K562 (cell line): Measurements from ENCODE around the gene ITGB1BP2. TPM values are rescaled to one million over a fixed set of nuclear protein-coding genes. Genes with fewer than 3 reads are reported as not detected.
A peak's percentile ranks its signal among the peaks of the same experiment; 100 is the strongest.

Experiments used
- FOSL1 ChIP-seq: fragments of 200-800 bp; sonication (Bioruptor generic); conservative IDR thresholded peaks from 2 replicates; pipeline ENCODE4 v1.6.1; 2016; ENCODE audit warnings: missing genetic modification characterization, missing compliant biosample characterization
- GMEB1 ChIP-seq: fragments of 250-450 bp; sonication (Bioruptor Pico); IDR thresholded peaks from 2 replicates; pipeline ENCODE4 v1.4.0; 2020; ENCODE audit warnings: mild to moderate bottlenecking
- ILK ChIP-seq: fragments of 450-650 bp; IDR thresholded peaks from 2 replicates; pipeline ENCODE4 v1.6.1; 2016; ENCODE audit warnings: missing genetic modification characterization, low read depth, mild to moderate bottlenecking, missing compliant biosample characterization, moderate library complexity, borderline replicate concordance
- KLF16 ChIP-seq: IDR thresholded peaks from 2 replicates; pipeline ENCODE4 v1.6.1; 2016; ENCODE audit warnings: antibody characterized with exemption
- PTRF ChIP-seq: fragments of 450-650 bp; IDR thresholded peaks from 2 replicates; pipeline ENCODE4 v1.6.1; 2016; ENCODE audit warnings: mild to moderate bottlenecking, missing genetic modification characterization, missing compliant biosample characterization
- XRCC4 ChIP-seq: IDR thresholded peaks from one replicate; pipeline ENCODE4 v1.6.1; 2011; ENCODE audit not compliant: insufficient read depth, insufficient read length; ENCODE audit errors: extremely low read depth
- ZFP36 ChIP-seq: fragments of 150-350 bp; IDR thresholded peaks from 2 replicates; pipeline ENCODE4 v1.6.1; 2018; ENCODE audit warnings: low read length, low read depth; ENCODE audit not compliant: partially characterized antibody
- ZMIZ1 ChIP-seq, 2 experiments: fragments of 150-350 bp in 1 of 2; IDR thresholded peaks; 2 replicates each; pipeline ENCODE4 v1.6.1; 2012 to 2016; ENCODE audit warnings: low read depth in 2 of 2, low read length in 2 of 2, mild to moderate bottlenecking in 1 of 2, moderate library complexity in 1 of 2
- ZNF146 ChIP-seq: IDR thresholded peaks from one replicate; pipeline ENCODE4 v1.6.1; 2018; ENCODE audit warnings: missing compliant biosample characterization; ENCODE audit not compliant: unreplicated experiment
- ZNF184 ChIP-seq: sonication (generic); formaldehyde crosslinking; IDR thresholded peaks from 2 replicates; pipeline ENCODE4 v1.5.0; 2020; ENCODE audit warnings: missing genetic modification reagents
- ZNF217 ChIP-seq: sonication (generic); formaldehyde crosslinking; IDR thresholded peaks from 2 replicates; pipeline ENCODE4 v1.8.0; 2022; ENCODE audit warnings: mild to moderate bottlenecking, missing genetic modification reagents
- ZNF253 ChIP-seq: fragments of 250-450 bp; sonication (Bioruptor Pico); conservative IDR thresholded peaks from 2 replicates; pipeline ENCODE4 v1.6.1; 2021; ENCODE audit warnings: mild to moderate bottlenecking
- ZNF717 ChIP-seq: fragments of 250-450 bp; sonication (Bioruptor Pico); IDR thresholded peaks from 2 replicates; pipeline ENCODE4 v1.5.0; 2021
- ZNF780A ChIP-seq: fragments of 250-450 bp; sonication (Bioruptor Pico); IDR thresholded peaks from 2 replicates; pipeline ENCODE4 v1.5.0; 2021; ENCODE audit warnings: mild to moderate bottlenecking
- polyA plus RNA-seq, 8 experiments: library from polyadenylated mRNA; depleted of rRNA in 4 of 8; stranded (reverse) in 5 of 8; unstranded in 3 of 8; fragments of >200 nt; fragmentation: Nextera tagmentation in 2 of 8; fragmentation: Illumina TruSeq in 1 of 8; extraction: Ambion mirVana in 2 of 8; extraction: Trizol in 1 of 8; gene quantifications; 2 replicates each; pipeline versions ENCODE4 v1.2.1 to v1.2.3, GENCODE V29; 2011 to 2014; ENCODE audit warnings: inconsistent platforms in 1 of 8, missing spikeins in 1 of 8
- total RNA-seq, 7 experiments: library from RNA; depleted of rRNA in 6 of 7; stranded (reverse); fragments of >200 nt in 6 of 7; fragmentation: Illumina TruSeq in 2 of 7; extraction: Trizol in 2 of 7; gene quantifications; 2 replicates each; pipeline versions ENCODE4 v1.2.1 to v1.2.3, GENCODE V29; 2011 to 2021; ENCODE audit warnings: low replicate concordance in 1 of 7
- TF ChIP-seq, protein P1 (sequence below), 3 experiments: fragments of 200-800 bp in 1 of 3; fragments of 250-450 bp in 1 of 3; fragments of 450-650 bp in 1 of 3; sonication (Bioruptor Pico) in 1 of 3; sonication (Bioruptor generic) in 1 of 3; formaldehyde crosslinking in 1 of 3; IDR thresholded peaks; 2 replicates each; pipeline versions ENCODE4 v1.6.1 to v1.8.0; 2016 to 2022; ENCODE audit warnings: mild to moderate bottlenecking in 2 of 3, missing genetic modification characterization in 2 of 3, missing compliant biosample characterization in 1 of 3, moderate library complexity in 1 of 3
- TF ChIP-seq, protein P2 (sequence below): fragments of 450-650 bp; IDR thresholded peaks from 2 replicates; pipeline ENCODE4 v1.6.1; 2016; ENCODE audit warnings: mild to moderate bottlenecking

ITGB1BP2 gene
- total and polyA plus RNA-seq, 9 of the 15 experiments (the other 6 are each of a cell fraction or from before 2014, with no cell fraction given): 1.6 to 4.0 (median 1.9) TPM

DNA sequence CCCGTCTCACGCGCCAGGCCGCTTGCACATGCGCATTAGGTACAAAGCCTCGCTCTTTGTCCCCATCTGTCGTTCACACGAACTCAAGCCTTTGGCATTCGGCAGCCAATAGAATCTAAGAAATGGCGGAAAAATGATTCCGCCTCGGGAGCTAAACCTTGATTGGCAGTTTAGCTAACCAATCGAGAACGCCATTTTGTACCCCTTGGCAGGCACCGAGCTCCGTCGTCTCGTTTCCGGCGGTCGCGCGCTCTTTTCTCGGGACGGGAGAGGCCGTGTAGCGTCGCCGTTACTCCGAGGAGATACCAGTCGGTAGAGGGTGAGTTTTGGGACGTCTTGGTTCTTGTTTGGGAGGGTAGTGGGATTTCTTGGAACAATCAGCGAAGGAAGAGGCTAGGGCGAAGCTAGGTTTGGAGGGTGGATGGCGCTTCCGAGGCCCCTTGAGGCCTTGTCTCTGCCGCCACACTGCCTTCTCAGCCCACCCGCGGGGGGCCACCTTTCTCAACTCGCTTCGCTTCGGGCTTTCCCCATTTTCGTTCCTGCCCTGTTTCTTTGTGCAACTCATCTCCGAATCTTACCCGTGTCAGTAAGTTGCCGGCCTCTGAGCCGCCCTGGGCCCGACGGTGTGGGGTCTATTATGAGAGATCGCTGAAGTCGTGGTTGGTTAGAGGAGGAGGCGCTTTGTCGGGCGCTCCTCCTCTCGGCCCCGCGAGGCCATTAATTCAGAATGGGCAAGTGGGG, 18.0 kb upstream of the ITGB1BP2 start, which contains the start of gene NONO (continued):
- TF ChIP-seq, protein P1, sequence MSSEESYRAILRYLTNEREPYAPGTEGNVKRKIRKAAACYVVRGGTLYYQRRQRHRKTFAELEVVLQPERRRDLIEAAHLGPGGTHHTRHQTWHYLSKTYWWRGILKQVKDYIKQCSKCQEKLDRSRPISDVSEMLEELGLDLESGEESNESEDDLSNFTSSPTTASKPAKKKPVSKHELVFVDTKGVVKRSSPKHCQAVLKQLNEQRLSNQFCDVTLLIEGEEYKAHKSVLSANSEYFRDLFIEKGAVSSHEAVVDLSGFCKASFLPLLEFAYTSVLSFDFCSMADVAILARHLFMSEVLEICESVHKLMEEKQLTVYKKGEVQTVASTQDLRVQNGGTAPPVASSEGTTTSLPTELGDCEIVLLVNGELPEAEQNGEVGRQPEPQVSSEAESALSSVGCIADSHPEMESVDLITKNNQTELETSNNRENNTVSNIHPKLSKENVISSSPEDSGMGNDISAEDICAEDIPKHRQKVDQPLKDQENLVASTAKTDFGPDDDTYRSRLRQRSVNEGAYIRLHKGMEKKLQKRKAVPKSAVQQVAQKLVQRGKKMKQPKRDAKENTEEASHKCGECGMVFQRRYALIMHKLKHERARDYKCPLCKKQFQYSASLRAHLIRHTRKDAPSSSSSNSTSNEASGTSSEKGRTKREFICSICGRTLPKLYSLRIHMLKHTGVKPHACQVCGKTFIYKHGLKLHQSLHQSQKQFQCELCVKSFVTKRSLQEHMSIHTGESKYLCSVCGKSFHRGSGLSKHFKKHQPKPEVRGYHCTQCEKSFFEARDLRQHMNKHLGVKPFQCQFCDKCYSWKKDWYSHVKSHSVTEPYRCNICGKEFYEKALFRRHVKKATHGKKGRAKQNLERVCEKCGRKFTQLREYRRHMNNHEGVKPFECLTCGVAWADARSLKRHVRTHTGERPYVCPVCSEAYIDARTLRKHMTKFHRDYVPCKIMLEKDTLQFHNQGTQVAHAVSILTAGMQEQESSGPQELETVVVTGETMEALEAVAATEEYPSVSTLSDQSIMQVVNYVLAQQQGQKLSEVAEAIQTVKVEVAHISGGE (CRISPR knock-in tag; IDR thresholded peaks at IDR 0.05): no peak
- TF ChIP-seq ZNF217 (CRISPR knock-in tag) (no peak), ZNF253 (CRISPR knock-in tag) (no peak), KLF16 (no peak), ZFP36 (no peak), PTRF (tag) (no peak), ILK (tag) (no peak), ZNF184 (CRISPR knock-in tag) (no peak), ZNF146 (CRISPR knock-in tag) (no peak), GMEB1 (CRISPR knock-in tag) (no peak), ZMIZ1 (IDR thresholded peaks at IDR 0.05; ENCODE audit: low read depth in 2 of 2, low read length in 2 of 2) (0 out of 4 replicates have a peak, but pooled peaks of 1 of the 2 experiments have one; percentile 31), FOSL1 (no peak), ZNF717 (CRISPR knock-in tag) (no peak), ZNF780A (CRISPR knock-in tag) (no peak), XRCC4 (no peak)
- TF ChIP-seq, protein P2, sequence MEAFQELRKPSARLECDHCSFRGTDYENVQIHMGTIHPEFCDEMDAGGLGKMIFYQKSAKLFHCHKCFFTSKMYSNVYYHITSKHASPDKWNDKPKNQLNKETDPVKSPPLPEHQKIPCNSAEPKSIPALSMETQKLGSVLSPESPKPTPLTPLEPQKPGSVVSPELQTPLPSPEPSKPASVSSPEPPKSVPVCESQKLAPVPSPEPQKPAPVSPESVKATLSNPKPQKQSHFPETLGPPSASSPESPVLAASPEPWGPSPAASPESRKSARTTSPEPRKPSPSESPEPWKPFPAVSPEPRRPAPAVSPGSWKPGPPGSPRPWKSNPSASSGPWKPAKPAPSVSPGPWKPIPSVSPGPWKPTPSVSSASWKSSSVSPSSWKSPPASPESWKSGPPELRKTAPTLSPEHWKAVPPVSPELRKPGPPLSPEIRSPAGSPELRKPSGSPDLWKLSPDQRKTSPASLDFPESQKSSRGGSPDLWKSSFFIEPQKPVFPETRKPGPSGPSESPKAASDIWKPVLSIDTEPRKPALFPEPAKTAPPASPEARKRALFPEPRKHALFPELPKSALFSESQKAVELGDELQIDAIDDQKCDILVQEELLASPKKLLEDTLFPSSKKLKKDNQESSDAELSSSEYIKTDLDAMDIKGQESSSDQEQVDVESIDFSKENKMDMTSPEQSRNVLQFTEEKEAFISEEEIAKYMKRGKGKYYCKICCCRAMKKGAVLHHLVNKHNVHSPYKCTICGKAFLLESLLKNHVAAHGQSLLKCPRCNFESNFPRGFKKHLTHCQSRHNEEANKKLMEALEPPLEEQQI: no peak
